Cardiac atrium fibroblast (primary cell): ENCODE data around the gene TNNC2. TPM values are rescaled to one million over a fixed set of nuclear protein-coding genes. Genes with fewer than 3 reads are reported as not detected.

Experiments used
- total RNA-seq: library from RNA; depleted of rRNA; stranded (reverse); fragments of >200 nt; gene quantifications from 2 replicates; pipeline ENCODE4 v1.2.3, GENCODE V29; 2015

Gene TNNC2
- not detected in 2 replicates for total RNA-seq

GRCh38 chr20:45827030-45827652, at the start of gene TNNC2:
Gene TNNC2 (minus strand): TSS chr20:45827312. CDS start chr20:45827248, 64 bp downstream.

GRCh38 chr20:45857114-45857881, 30.2 kb upstream of the TNNC2 start, which contains the start of the genes ACOT8 and ZSWIM3:
Gene ACOT8 (minus strand): TSS chr20:45857392. CDS start chr20:45857315, 77 bp downstream.
Gene ZSWIM3 (plus strand): TSS chr20:45857614. CDS start chr20:45857826, 212 bp downstream.

GRCh38 chr20:45833030-45833882, 6.1 kb upstream of the TNNC2 start, which contains the start of gene SNX21:
Gene SNX21 (plus strand): TSS chr20:45833799. CDS start chr20:45833920, 121 bp downstream.

GRCh38 chr20:45812157-45813005, 14.7 kb downstream of the TNNC2 start, which contains the start of gene UBE2C:
Gene UBE2C (plus strand): TSS chr20:45812644. CDS start chr20:45812696, 52 bp downstream.

Other genes starting within 250 kb of the TNNC2 start
- gene WFDC8, start 248.0 kb downstream of the TNNC2 start, total RNA-seq: not detected in 2 replicates
- gene WFDC10A, start 197.6 kb downstream of the TNNC2 start, total RNA-seq: not detected in 2 replicates
- gene WFDC9, start 196.0 kb downstream of the TNNC2 start, total RNA-seq: not detected in 2 replicates
- gene WFDC11, start 157.1 kb downstream of the TNNC2 start, total RNA-seq: not detected in 2 replicates
- not detected in 2 replicates for gene WFDC13, start 125.3 kb downstream of the TNNC2 start, total RNA-seq
- gene WFDC10B, start 122.3 kb downstream of the TNNC2 start, total RNA-seq: not detected in 2 replicates
- not detected in 2 replicates for gene SPINT4, start 105.0 kb downstream of the TNNC2 start, total RNA-seq
- gene WFDC3, start 35.4 kb downstream of the TNNC2 start, total RNA-seq: not detected in 2 replicates
- 17.2 and 25.1 TPM in 2 replicates for gene DNTTIP1, start 35.4 kb downstream of the TNNC2 start, total RNA-seq
- gene UBE2C, start 14.7 kb downstream of the TNNC2 start, total RNA-seq: 19.6 and 32.7 TPM in 2 replicates
- 33.6 and 41.5 TPM in 2 replicates for gene SNX21, start 6.5 kb upstream of the TNNC2 start, total RNA-seq
- 45.3 and 87.3 TPM in 2 replicates for gene ACOT8, start 30.1 kb upstream of the TNNC2 start, total RNA-seq
- 2.9 and 6.1 TPM in 2 replicates for gene ZSWIM3, start 30.3 kb upstream of the TNNC2 start, total RNA-seq
- 9.4 and 9.9 TPM in 2 replicates for gene ZSWIM1, start 53.9 kb upstream of the TNNC2 start, total RNA-seq
- gene SPATA25, start 60.3 kb upstream of the TNNC2 start, total RNA-seq: not detected in 2 replicates
- gene NEURL2, start 63.9 kb upstream of the TNNC2 start, total RNA-seq: 1.1 and 1.9 TPM in 2 replicates
- 134 and 149 TPM in 2 replicates for gene CTSA, start 64.0 kb upstream of the TNNC2 start, total RNA-seq
- gene PLTP, start 84.8 kb upstream of the TNNC2 start, total RNA-seq: 60.6 and 107 TPM in 2 replicates
- gene PCIF1, start 107.4 kb upstream of the TNNC2 start, total RNA-seq: 9.2 and 17.3 TPM in 2 replicates
- 7.9 and 17.0 TPM in 2 replicates for gene ZNF335, start 144.9 kb upstream of the TNNC2 start, total RNA-seq
- 0.81 TPM in 1 of 2 replicates, not detected in the other for gene MMP9, start 181.6 kb upstream of the TNNC2 start, total RNA-seq
- 2.5 TPM in 1 of 2 replicates, not detected in the other for gene SLC12A5, start 201.9 kb upstream of the TNNC2 start, total RNA-seq